HG03378 (cell line): ENCODE results near the gene KRT73.

Experiments
- ATAC-seq: cut with Tn5 transposase; IDR thresholded peaks from one replicate; pipeline ENCODE4 v1.9.1; 2021; ENCODE audit warnings: mild to moderate bottlenecking, moderate library complexity; ENCODE audit not compliant: unreplicated experiment

KRT73 gene

DNA sequence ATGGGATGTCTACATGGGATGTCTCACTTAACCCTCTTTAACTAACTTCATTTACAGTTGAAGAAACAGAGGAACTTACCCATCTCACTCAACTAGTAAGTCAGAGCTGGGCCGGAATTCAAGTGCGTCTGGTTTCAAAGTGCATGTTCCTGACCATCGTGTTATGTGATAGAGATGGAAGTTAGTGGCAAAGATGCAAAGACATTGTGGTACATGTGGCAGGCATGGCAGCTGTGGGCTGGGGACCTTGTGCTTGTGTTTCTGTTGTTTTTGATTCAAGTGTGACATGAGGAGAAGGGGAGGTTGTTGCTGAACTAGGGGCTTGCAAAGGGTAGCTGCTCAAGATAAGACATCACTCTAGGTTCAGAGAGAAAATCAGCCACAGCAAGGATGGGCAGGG is 42.4 kb downstream of the KRT73 start:
- no peak for ATAC-seq

- no peak for ATAC-seq
Observed at GRCh38 chr12:52575256-52575655, 43.1 kb downstream of the KRT73 start.

- ATAC-seq = no peak
Observed at GRCh38 chr12:52573743-52574142, 44.6 kb downstream of the KRT73 start, which contains the start of gene KRT74. Gene KRT74 (minus strand): TSS chr12:52573843. CDS start chr12:52573777, 66 bp downstream.

GRCh38 chr12:52573306-52573705 is 45.1 kb downstream of the KRT73 start:
- ATAC-seq = no peak

GRCh38 chr12:52570511-52570910 is 47.8 kb downstream of the KRT73 start:
- ATAC-seq = no peak

DNA sequence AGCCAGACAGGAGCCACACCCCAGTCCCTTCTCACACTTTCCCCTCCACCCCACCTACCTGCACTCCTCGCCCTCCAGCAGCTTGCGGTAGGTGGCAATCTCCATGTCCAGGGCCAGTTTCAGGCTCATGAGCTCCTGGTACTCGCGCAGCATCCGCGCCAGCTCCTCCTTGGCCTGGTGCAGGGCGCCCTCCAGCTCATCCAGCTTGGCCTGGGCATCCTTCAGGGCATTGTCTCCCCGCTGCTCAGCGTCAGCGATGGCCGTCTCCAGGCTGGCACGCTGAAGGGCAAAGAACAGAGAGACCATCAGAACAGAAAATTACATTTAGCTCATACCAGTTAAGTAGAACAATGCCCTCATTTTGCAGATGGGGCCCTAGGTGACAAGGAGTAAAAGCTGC is 50.2 kb downstream of the KRT73 start:
- no peak for ATAC-seq

- ATAC-seq = no peak
Observed at GRCh38 chr12:52566847-52567291, 51.5 kb downstream of the KRT73 start.

- ATAC-seq = no peak
Observed at GRCh38 chr12:52564582-52564981, 53.8 kb downstream of the KRT73 start.

DNA sequence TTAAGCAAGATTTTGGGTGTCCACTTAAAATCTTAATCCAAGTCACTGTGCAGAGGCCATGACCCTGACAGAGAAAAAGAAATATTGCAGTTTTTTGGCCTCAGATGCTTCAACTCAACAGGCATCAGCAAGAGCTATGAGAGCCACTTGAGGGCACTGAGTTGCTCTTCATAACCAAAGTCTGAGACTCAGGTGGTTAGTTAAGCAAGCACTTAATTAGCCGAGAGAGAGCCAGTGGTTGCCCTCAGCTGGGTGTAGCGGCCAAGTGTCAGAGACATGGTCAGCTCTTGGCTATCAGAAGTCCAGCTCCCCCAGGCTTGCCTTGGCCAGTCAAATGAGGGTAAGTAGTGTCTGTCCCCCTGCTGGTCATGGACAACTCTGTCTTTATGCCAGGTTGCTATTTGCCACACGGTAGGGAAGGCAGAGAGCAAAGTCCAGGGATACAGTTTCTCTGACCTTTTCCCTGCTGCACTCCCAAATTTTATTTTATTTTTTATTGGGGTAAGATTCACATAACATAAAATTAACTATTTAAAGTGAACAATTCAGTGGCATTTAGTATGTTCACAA is 56.4 kb downstream of the KRT73 start:
- no peak for ATAC-seq

DNA sequence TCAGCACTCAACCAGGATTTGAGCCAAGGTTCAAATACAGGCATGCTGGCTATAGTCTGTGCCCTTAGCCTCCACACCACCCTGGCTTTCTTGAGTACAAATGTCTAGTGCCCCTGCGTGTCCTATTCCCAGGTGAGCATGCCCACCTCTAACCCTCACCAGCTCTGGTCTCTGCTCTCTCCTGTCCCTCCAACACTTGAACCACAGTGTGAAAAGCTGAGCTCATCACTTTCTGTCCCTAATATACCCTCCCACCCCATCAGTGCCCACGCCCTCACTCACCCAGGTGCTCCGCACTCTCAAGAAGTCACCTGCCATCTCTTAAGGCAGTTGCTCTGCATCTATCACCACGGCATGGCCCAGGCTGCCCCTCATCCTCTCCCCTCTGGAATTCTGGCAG is 58.4 kb downstream of the KRT73 start:
- ATAC-seq = no peak

GRCh38 chr12:52558781-52559445 is 59.4 kb downstream of the KRT73 start:
- ATAC-seq = no peak
